Activated CD4-positive, alpha-beta T cell treated with anti-CD3 and anti-CD28 coated beads, Interleukin-2, amount 50 U/mL, for 48 hours (primary cell): ENCODE data around the gene RRP9.
"Not testable (repeated sequence)": the region's sequence is repeated elsewhere in the genome, so short reads cannot be mapped to it uniquely, and the experiment has no call there.

Experiments
- DNase-seq, 2 experiments: peaks; one replicate each; pipeline ENCODE4 v3.0.0-alpha.2; 2020

The RRP9 gene

DNA sequence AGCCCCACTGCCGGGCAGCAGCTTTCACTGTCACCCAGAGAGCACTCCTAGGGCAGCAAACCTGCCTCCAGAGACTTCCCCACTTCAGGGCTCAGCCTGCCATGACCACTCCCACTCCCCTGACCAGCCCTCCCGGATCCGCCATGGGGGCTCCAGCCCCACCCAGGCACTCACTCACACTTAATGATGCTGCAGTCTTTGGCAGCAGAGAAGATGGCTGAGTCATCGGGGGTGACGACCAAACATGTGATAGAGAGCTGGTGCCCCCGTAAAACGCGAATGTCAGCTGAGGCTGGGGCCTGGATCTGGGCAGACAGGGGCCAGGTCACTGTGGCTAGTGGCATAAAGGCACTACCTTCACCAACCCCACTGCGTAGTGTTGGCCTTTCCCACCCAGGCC, 4.7 kb downstream of the RRP9 start:
- DNase-seq: no peak

DNA sequence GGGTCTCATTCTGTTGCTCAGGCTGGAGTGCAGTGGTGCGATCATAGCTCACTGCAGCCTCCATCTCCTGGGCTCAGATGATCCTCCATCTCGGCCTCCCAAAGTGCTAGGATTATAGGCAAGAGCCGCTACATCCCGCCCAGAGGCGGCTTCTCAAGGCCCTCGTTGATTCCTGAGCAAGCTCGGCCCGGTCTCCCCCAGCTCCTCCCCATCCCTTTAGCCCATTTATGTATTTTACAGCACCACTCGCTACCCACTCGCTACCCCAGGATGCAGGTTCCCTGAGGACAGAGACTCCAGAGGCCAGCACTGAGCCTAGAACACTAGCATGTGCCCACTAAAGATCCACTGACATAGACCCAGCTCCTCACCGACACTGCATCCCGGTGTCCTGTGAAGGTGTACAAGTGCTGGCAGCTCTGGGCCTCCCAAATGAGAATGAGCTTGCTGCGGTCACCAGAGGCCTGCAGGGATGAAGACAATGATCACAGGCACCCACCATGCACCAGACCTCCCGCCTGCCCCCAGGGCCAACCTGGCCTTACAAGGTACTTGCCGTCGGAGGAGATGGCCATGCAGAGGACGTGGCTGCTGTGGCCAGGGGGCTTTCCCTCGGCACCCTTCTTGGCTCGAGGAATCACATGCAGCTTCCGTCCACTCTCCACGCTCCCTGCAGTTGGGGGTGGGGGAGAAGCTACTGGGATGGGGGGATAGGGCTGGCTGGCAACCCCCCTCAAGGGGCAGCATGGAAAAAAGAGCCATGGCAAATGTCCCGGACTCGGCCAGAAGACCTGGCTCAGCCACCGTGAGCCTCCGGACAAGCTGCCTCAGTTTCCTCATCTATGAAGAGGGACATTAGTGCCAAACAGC, 5.6 kb downstream of the RRP9 start:
- DNase-seq: no peak

DNA sequence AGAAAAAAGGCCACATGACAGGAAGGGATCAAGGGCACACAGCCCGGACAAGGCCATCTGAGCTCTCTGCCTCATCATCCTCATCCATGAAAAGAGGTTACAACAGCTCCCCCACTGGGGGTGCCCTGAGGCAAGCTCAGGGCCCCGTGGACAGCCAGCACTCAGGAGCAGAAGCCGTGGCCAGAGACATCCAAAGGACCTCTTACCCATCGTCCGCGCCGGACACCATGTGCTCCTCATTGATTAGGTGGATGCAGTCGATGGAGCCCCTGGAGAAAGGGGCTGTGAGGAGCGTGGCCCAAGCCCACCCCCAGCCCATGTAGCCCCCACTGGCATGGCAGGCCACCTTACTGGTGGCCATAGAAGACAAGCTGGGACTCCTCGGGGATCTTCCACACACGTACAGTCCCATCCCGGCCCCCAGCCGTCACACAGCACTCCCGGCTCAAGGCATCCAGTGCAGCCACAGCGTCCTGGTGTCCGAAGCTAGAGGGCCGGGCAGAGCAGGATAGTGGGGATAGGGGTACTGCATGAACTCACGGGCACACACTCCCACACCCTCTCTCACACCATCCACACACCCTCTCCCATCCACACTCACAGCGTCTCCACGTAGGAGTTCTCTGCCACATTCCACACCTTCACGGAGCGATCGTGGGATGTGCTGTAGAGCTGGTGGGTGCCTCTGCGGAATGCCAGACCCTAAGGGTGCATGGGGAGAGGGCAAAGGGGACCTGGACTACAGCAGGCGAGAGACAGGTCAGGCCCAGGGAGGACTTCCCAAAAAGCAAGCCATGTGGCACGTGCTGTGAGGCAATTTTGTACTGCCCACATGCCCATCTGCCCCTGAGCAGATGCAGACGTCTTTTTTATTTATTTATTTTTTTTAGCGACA, 6.5 kb downstream of the RRP9 start:
- DNase-seq: no peak

DNA sequence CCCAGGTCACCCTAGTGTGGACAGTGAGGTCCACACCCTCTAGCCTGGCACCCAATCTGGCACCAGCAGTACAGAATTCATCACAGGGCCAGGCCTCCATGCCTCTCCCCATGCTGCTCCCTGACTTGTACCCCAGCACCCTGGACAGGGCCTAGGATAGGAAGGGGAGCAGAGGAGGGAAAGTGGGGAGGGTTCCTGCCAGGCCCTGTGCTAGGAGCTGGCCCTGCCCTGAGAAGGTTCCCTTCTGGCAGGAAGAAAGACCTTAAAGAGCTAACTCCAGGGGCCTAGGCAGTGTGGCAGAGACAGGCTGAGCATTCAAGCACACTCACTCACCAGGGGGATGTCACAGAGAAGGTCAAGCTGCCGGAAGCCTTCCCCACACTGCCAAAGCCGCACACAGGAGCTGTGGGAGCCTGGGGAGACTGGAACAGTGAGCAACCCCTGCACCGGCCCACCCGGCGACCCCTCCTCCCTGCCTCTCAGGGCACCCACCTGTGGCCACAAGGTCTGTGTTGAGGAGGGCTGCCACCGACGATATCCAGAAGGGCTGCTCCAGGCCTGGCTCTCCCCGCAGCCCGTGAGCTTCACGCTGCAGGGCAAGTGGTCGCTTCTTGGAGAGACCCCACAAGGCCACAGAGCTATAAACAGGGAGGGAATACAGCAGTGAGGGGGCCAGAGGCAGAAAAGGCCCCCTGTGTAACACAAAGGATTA, 7.4 kb downstream of the RRP9 start:
- DNase-seq: no peak

DNA sequence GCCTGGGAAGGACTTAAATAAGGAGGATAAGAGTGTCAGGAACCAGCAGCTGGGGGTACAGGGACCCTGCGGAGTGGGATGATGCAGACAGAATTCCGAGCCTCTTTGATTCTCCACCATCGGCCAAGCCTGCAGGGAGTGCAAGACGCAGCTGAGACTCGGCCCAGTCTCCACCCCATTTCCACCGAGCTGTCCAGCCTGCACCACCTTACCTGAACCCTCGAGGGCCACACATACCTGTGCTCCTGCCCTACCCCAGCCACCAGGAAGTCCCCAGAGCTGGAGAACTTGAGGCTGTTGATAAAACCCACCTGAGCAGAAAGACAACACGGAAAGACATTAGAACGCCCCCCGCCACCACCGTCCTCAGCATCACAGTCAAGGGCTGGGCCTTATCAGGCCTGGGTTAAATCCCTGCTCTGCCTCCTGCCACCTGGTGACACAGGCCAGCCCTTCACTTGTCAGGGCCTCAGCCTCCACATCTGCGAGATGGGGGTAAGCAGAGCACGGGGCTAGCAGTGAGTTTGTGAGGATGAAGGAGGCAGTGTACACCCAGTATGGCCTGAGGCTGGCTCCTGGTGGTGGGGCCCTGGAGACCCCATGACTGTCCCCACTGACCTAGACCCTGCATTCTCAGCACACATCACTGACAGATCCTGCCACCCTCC, 8.1 kb downstream of the RRP9 start:
- no peak for DNase-seq

DNA sequence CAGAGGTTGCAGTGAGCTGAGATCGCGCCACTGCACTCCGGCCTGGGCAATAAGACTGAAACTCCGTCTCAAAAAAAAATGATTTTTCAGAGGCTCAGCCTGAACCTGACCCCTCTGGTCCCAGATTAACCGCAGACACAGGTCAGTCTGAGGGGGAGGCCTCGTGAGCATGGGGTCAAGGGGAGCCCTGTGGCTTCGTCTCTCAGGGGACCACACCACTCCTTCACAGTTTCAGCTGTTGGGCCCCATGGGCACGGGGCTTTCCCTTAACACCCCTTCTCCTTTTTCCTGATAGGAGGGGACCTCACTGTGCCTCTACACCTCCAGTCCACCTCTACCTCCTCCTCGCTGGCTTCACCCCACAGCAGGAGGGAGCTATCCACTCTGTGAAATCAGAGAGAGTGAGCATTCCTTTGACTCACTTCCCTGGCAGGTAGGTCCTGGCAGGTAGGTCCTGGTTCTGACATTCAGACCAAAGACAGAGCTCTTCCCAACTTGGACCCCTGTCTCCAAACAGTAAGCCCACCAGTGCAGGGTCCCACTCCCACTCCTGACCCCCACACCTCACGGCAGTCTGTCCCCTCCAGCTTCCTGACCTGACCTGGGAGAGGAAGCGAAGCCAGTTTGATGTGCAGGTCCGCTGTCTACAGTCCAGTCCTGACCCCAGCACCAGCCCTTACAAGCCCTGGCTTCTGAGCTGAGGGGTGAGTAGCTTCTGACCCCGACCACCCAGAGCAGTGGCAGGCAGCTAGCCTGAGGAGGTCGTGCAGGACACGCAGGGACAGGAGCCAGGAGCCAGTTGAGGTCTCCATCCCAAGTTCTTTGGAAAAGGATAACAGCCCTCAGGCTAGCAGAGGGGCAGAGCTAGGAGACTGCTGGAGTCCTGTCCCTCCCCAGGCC, 9.0 kb downstream of the RRP9 start:
- DNase-seq: no peak

DNA sequence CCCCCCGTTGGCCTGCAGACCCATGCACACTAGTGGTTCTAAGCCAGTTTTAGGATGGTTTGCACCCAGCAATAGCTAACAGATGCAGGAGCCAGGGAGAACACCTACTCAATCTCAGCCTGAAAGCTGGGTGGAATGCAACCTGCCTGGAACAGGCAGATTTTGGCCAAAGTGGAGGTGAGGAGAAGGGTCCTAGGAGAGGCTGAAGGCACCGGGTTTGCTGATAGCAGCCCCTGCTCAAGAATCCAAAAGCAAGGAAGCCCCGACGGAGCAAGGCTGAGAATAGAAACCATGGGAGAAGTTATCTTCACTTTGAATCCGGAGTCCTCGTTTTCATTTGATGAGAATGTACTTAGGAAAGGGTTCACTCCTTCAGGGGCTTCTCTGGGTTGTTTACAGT, 9.9 kb downstream of the RRP9 start:
- DNase-seq: no peak

DNA sequence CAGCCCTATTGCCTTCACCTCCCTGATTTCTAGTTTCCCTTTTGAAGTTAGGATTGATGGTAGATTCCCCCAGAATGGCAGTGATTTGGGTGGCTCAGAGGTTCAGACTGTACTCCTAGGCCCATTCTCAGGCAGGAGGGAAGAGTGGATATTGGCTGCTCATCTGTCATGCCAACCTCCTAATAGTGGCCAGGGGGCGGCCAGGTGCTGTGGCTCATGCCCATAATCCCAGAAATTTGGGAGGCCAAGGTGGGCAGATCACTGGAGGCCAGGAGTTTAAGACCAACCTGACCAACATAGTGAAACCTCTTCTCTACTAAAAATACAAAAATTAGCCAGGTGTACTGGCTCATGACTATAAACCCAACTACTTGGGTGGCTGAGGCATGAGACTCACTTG, 11.3 kb downstream of the RRP9 start:
- no peak for DNase-seq

DNA sequence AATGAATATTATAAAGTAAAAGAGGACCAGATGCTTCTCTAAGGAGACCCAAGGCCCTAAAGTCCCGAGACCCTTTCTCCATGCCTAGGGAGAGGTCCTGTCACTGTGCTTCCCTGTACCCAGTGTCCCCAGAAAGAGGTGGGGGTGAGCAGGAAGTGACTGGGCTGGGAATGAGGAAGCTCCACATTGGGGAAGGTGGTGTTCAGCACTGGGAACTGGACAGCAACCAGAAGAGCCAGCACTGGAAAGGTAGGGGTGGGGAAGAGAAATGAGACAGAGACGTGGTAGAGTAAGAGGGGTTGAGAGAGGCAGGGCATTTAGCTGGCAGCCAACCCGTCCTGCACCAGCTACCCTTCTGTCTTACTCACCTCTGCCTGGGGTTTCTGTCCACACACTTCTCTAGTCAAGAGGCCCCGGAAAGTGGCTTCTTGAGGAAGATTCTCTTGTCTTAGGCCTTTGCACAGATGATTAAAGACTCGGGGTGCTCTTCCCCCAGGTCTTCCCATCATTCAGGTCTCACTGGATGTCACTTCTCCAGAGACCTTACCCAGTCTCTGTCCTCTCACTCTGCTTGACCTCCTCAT, 12.2 kb downstream of the RRP9 start:
- no peak for DNase-seq

DNA sequence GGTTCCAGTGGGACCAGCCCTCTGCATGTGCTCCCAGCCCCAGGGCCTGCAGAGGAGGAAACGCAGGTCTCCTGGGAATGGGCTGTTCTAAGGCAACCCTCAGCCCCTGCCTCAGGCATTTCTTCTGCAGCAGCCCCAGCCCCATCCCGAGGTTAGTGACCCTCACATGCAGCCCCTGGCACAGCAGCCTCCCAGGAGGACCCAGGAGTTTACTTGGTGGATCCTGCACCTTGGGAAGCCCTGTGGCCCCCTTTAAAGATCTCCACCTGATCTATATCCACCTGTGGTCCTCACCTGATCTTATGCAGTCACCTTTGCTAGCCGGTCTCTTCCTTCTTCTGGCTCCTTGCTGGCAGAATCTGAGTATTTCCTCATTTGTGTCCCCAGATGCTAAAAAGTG, 12.7 kb downstream of the RRP9 start:
- not testable (repeated sequence) for DNase-seq

DNA sequence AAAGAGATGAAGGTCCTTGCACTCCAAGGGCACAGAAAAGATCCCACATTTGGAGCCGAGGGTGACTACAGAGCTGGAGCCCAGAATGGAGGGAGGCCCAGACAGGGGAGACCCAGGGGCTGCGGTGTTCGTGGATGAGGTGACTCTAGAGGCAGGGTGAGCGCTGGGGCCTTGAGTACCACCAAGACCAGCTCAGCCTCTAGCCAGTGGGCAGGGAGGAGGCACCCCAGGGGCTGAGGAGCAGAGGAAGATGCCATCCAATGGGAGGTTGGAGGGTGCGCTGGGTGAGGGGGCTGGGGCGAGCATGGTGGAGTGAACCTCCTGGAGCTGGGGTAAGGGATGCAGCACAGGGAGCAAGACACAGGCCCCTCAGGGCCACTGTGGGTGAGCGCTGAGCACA, 13.3 kb downstream of the RRP9 start:
- DNase-seq: no peak

DNA sequence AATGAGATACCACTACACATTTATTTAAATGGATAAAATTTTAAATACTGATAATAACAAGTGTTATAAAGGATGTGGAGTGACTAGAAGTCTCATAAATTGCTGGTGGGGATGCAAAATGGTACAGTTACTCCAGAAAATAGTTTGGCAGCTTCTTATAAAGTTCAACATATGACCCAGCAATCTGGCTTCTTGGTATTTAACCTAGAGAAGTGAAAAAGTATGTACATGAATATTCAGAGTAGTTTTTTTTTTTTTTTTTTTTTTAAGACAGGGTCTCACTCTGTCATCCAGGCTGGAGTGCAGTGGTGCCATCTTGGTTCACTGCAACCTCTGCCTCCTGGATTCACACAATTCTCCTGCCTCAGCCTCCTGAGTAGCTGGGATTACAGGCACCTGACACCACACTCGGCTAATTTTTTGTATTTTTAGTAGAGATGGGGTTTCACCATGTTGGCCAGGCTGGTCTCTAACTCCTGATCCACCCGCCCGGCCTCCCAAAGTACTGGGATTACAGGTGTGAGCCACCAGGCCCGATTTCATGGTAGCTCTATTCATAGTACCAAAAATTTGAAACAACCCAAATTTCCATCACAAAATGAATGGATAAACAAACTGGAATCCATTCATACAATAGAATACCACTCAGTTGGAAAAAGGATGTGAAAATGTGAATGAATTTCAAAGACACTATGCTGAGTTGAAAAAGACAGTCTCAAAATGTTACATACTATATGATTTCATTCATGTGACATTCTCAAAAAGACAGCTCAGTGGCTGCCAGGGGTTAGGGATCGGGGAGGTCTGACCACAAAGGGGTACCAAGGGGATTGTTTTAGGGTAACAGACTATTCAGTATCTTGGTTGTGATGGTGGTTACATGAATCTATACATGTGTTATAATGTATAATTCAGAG, 14.4 kb downstream of the RRP9 start:
- DNase-seq: no peak

DNA sequence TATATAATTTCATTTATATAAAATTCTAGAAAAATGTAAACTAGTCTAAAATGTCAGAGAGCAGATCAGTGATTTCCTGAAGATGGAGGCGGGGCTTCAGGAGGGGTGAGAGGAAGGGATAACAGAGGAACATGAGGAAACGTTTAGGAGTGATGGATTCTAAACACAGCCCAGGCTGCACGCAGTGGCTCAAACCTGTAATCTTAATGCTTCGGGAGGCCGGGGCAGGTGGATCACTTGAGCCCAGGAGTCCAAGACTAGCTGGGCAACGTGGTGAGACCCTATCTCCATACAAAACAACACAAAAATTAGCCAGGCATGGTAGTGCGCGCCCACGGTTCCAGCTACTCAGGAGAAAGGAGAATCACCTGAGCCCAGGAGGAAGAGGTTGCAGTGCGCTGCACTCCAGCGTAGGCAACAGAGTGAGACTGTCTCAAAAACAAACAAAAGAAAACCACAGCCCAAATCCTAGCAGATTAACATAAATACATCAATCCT, 20.6 kb downstream of the RRP9 start:
- DNase-seq: no peak

DNA sequence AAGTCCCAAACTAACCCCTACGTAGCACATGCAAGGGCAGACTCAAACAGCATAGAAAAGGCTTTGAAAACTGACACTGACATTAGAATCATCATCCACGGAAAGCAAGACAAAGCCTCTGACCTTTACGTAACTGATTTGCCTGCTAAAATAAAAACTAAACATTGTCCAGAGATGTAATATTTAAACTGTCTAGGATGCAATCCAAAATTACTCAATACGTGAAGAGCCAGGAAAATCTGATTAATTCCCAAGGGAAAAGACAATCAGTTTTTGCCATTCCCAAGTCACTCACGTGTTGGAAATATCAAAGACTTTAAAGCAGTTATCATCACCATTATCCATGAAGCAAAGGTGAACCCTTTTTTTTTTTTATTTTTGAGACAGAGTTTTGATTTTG, 25.3 kb downstream of the RRP9 start:
- DNase-seq: no peak

DNA sequence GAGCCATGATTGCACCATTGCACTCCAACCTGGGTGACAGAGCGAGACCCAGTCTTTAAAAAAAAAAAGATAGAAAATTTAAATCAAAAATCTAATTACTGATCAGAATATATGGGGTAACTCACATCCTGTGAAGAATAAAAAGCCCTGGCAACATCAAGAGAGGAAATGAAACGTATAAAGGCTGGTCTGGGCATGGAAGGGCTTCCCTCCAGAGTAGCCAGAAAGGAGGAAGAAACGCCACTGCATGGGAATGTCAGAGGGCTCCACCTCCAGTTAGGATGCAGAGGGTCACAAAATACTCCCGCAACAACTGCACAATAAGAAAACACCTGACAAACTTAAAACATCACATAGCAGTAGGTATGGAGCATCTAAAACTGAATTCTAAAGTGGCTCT, 33.7 kb downstream of the RRP9 start:
- DNase-seq: no peak

DNA sequence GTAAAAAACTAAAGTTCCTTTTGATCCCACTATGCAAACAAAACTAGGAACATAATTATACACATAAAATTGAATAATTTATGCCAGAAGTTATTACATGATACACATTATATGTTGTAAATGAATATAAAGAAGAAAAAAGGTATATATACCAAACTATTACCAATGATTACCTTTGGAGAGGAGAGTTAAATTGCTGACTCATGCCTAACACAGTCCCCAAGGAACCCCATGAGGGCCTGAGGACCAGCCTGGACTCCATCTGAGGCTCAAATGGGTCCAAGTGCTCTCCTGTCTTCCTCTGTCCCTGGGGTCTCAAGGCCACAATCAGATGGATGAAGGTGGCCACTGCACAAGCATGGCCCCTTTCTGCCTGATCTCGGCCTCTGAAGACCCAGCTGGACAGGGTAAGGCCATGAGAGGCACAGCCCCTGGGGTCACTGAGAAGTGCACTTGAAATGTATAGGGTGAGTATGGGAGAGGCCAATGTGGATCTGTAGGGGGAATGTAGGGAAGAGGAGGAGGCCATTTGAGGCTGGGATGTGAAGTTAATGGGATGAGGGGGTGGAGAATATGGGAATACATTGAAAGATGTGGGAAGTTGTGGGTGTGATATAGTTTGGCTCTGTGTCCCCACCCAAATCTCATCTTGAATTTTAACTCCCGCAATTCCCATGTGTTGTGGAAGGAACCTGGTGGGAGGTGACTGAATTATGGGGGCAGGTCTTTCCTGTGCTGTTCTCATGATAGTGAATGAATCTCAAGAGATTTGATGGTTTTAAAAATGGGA, 37.5 kb downstream of the RRP9 start:
- DNase-seq: no peak

DNA sequence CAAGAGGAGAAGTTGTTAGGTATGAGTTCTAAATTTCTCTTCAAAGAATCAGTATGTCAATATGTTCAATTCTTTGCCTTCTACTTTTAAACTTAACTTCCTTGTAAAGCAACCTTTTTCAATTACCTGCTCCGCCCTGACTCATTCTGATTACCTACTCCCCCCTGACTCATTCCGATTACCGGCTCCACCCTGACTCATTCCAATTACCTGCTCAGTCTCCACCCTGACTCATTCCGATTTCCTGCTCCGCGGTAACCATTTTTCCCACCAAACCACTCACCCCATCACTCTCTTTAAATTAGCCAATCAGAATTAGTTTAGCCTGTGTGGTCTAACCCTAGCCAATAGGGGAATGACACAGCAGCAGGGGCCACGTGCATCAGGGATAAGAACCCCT, 39.3 kb downstream of the RRP9 start:
- DNase-seq: peak; percentile 44 to 58

DNA sequence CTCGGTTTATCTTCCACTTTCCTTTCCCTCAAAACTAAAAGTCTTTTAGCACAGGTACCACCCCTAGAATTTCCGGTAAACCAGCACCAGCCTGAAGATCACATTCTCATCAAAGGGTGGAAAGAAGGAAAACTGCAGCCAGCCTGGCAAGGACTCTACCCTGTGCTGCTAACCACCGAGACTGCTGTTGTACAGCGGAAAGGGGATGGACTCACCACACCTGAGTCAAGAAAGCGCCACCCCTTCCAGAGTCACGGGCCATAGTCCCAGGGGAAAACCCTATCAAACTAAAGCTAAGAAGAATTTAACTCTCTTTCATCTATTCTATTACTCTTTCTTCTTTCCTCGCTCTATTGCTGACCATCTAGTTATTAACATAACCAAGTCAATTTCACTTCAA, 41.7 kb downstream of the RRP9 start:
- not testable (repeated sequence) for DNase-seq

DNA sequence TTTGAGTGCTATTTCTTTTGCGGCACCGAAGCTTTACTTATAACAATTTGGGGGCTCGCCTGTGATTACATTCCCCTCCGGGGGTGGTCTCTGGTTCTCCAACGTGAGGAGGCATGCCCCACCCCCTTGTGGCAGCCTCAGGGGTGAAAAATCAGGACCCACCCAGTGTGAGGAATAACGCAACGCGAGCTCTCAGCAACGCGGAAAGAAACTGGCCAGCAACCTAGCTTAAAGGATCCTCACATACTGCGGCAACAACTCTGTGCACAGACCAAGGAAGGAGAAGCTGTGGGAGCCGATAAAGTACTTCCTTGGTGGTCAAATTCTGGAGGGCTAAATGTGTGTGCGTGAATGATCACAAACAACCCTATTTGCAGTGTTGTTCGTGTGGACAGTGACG, 44.3 kb downstream of the RRP9 start:
- no peak for DNase-seq
